ENCODE results near the gene DGKI.

DNA sequence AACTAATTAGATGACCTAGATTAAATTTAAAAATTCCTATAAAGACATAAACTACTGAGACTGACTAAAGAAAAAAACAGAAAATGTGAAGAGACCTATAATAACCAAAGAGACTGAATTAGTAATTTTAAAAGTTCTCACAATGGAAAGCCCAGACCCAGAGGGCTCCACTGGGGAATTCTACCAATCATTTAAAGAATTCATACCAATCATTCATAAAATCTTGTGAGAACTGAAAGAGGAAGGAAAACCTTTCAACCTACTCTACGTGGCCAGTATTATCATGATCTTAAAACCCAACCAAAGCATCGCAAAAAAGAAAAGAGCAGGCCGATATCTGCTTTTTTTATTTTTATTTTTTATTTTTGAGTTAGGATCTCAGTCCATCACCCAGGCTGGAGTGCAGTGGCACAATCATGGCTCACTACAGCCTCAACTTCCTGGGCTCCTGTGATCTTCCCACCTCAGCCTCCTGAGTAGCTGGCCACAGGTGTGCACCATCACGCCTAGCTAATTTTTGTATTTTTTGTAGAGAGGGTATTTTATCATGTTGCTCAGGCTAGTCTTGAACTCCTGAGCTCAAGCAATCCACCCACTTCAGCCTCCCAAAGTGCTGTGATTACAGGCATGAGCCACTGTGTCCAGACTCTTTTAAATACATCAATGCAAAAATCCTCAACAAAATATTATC lies 48.6 kb downstream of the DGKI start:
- TF ChIP-seq, protein P1, sequence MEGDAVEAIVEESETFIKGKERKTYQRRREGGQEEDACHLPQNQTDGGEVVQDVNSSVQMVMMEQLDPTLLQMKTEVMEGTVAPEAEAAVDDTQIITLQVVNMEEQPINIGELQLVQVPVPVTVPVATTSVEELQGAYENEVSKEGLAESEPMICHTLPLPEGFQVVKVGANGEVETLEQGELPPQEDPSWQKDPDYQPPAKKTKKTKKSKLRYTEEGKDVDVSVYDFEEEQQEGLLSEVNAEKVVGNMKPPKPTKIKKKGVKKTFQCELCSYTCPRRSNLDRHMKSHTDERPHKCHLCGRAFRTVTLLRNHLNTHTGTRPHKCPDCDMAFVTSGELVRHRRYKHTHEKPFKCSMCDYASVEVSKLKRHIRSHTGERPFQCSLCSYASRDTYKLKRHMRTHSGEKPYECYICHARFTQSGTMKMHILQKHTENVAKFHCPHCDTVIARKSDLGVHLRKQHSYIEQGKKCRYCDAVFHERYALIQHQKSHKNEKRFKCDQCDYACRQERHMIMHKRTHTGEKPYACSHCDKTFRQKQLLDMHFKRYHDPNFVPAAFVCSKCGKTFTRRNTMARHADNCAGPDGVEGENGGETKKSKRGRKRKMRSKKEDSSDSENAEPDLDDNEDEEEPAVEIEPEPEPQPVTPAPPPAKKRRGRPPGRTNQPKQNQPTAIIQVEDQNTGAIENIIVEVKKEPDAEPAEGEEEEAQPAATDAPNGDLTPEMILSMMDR (IDR thresholded peaks at IDR 0.05): no peak
- TF ChIP-seq POLR2A (IDR thresholded peaks at IDR 0.05; ENCODE audit: low read depth) (no peak), POLR2AphosphoS5 (IDR thresholded peaks at IDR 0.05) (no peak), EP300 (IDR thresholded peaks at IDR 0.05) (no peak)
